HepG2 (cell line): ENCODE data around the gene SSNA1. TPM values are rescaled to one million over a fixed set of nuclear protein-coding genes. Genes with fewer than 3 reads are reported as not detected.

Source experiments
- CHCHD3 ChIP-seq: sonication (generic); formaldehyde crosslinking; IDR thresholded peaks from 2 replicates; pipeline ENCODE4 v1.8.0; 2022; ENCODE audit warnings: mild to moderate bottlenecking, missing genetic modification reagents, moderate library complexity
- DNMT3B ChIP-seq: conservative IDR thresholded peaks from 2 replicates; pipeline ENCODE4 v1.6.1; 2016; ENCODE audit warnings: missing biosample characterization, control low read depth
- KAT8 ChIP-seq: IDR thresholded peaks from 2 replicates; pipeline ENCODE4 v1.6.1; 2016; ENCODE audit warnings: missing genetic modification reagents, missing compliant biosample characterization
- PAX8 ChIP-seq: sonication (generic); formaldehyde crosslinking; IDR thresholded peaks from 2 replicates; pipeline ENCODE4 v1.8.0; 2022; ENCODE audit warnings: mild to moderate bottlenecking, missing genetic modification reagents, borderline replicate concordance
- RFX3 ChIP-seq: IDR thresholded peaks from 2 replicates; pipeline ENCODE4 v1.6.1; 2016; ENCODE audit warnings: missing biosample characterization, missing genetic modification reagents
- TCF7L2 ChIP-seq: IDR thresholded peaks from 2 replicates; pipeline ENCODE4 v1.6.1; 2011; ENCODE audit warnings: mild to moderate bottlenecking, low read depth, low read length, moderate library complexity
- ZFP90 ChIP-seq: sonication (generic); formaldehyde crosslinking; IDR thresholded peaks from 2 replicates; pipeline ENCODE4 v1.8.0; 2022; ENCODE audit warnings: missing genetic modification reagents, mild to moderate bottlenecking, inconsistent platforms, borderline replicate concordance
- ZNF530 ChIP-seq: sonication (generic); formaldehyde crosslinking; IDR thresholded peaks from 2 replicates; pipeline ENCODE4 v1.5.0; 2020; ENCODE audit warnings: low read depth, mild to moderate bottlenecking, missing genetic modification reagents
- ZNF891 ChIP-seq: sonication (generic); formaldehyde crosslinking; IDR thresholded peaks from 2 replicates; pipeline ENCODE4 v1.5.0; 2020; ENCODE audit warnings: mild to moderate bottlenecking, missing genetic modification reagents
- ZSCAN29 ChIP-seq: sonication (generic); formaldehyde crosslinking; conservative IDR thresholded peaks from 2 replicates; pipeline ENCODE4 v1.4.0; 2020; ENCODE audit warnings: mild to moderate bottlenecking, missing genetic modification reagents
- polyA plus RNA-seq, 8 experiments: library from polyadenylated mRNA; depleted of rRNA in 3 of 8; stranded (reverse) in 7 of 8; unstranded in 1 of 8; fragments of >200 nt; fragmentation: Illumina TruSeq in 4 of 8; extraction: Trizol in 4 of 8; gene quantifications; 2 replicates each; pipeline versions ENCODE4 v1.2.1 to v1.2.3, GENCODE V29; 2011 to 2016; ENCODE audit warnings: low read depth in 4 of 8, missing spikeins in 1 of 8, mixed read lengths in 1 of 8; ENCODE audit not compliant: insufficient read depth in 1 of 8
- total RNA-seq, 5 experiments: library from RNA; depleted of rRNA; stranded (reverse); fragments of >200 nt; fragmentation: Illumina TruSeq; extraction: Trizol; gene quantifications; 2 replicates each; pipeline ENCODE4 v1.2.3, GENCODE V29; 2016; ENCODE audit warnings: low read depth in 1 of 5
- TF ChIP-seq, protein P1 (sequence below): sonication (generic); formaldehyde crosslinking; IDR thresholded peaks from 2 replicates; pipeline ENCODE4 v1.4.0; 2020; ENCODE audit warnings: mild to moderate bottlenecking, missing genetic modification reagents, borderline replicate concordance
- TF ChIP-seq, protein P2 (sequence below): sonication (generic); formaldehyde crosslinking; IDR thresholded peaks from 2 replicates; pipeline ENCODE4 v1.4.0; 2020; ENCODE audit warnings: missing genetic modification reagents, borderline replicate concordance
- TF ChIP-seq, protein P3 (sequence below): sonication (generic); formaldehyde crosslinking; IDR thresholded peaks from 2 replicates; pipeline ENCODE4 v1.5.0; 2020; ENCODE audit warnings: mild to moderate bottlenecking, missing genetic modification reagents, borderline replicate concordance
- TF ChIP-seq, protein P4 (sequence below): sonication (generic); formaldehyde crosslinking; IDR thresholded peaks from 2 replicates; pipeline ENCODE4 v1.4.0; 2020; ENCODE audit warnings: missing genetic modification reagents

SSNA1 gene
- total and polyA plus RNA-seq, 2 of the 13 experiments (the other 11 are each of a cell fraction or from before 2014, with no cell fraction given): 35.9 to 49.4 TPM

DNA sequence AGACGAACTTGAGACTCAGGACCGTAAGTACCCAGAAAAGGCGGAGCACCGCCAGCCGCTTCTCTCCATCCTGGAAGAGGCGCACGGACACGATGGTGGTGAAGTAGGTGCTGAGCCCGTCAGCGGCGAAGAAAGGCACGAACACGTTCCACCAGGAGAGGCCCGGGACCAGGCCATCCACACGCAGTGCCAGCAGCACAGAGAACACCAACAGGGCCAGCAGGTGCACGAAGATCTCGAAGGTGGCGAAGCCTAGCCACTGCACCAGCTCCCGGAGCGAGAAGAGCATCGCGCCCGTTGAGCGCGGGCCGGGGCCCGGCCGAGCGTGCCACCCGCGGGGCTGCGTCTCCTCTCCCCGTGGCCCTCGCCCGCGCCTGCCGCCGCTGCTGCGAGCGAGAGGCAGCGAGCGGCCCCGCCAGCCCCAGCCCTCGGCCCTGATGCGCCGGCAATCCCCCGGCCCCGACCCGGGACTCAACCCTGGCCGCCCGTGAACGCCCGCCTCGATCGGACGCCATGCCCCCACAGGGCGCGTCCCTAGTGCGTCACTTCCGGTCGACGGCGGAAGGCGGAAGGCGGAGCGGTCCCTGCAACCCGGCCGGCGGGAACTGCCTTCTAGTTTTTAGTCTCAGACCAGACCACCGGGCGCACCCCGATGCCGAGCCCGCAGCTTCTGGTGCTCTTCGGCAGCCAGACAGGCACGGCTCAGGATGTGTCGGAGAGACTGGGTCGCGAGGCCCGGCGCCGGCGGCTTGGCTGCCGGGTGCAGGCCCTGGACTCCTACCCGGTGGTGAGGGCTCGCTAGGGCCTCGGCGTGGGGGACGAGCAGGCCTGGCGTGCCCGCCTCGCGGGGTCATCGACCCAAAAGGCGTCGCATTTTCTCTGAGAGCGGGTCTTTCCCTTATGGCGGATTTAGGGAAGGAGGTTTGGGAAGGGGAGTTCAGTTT lies 16.9 kb downstream of the SSNA1 start, which contains the start of the genes NDOR1 and TMEM203 (continued):
- TF ChIP-seq PAX8 (peak; percentile 31; the same call in 1 of the 2 replicates), ZNF891 (CRISPR knock-in tag) (0 out of 2 replicates have a peak, but pooled peaks have one; percentile 44), KAT8 (CRISPR knock-in tag) (peak; percentile 99), RFX3 (no peak), CHCHD3 (CRISPR knock-in tag) (0 out of 2 replicates have a peak, but pooled peaks have one; percentile 68), ZNF530 (no peak), DNMT3B (CRISPR knock-in tag) (no peak; the same call in 1 of the 2 replicates), ZFP90 (CRISPR knock-in tag) (0 out of 2 replicates have a peak, but pooled peaks have one; percentile 57), TCF7L2 (no peak), ZSCAN29 (no peak)
- TF ChIP-seq, protein P1, sequence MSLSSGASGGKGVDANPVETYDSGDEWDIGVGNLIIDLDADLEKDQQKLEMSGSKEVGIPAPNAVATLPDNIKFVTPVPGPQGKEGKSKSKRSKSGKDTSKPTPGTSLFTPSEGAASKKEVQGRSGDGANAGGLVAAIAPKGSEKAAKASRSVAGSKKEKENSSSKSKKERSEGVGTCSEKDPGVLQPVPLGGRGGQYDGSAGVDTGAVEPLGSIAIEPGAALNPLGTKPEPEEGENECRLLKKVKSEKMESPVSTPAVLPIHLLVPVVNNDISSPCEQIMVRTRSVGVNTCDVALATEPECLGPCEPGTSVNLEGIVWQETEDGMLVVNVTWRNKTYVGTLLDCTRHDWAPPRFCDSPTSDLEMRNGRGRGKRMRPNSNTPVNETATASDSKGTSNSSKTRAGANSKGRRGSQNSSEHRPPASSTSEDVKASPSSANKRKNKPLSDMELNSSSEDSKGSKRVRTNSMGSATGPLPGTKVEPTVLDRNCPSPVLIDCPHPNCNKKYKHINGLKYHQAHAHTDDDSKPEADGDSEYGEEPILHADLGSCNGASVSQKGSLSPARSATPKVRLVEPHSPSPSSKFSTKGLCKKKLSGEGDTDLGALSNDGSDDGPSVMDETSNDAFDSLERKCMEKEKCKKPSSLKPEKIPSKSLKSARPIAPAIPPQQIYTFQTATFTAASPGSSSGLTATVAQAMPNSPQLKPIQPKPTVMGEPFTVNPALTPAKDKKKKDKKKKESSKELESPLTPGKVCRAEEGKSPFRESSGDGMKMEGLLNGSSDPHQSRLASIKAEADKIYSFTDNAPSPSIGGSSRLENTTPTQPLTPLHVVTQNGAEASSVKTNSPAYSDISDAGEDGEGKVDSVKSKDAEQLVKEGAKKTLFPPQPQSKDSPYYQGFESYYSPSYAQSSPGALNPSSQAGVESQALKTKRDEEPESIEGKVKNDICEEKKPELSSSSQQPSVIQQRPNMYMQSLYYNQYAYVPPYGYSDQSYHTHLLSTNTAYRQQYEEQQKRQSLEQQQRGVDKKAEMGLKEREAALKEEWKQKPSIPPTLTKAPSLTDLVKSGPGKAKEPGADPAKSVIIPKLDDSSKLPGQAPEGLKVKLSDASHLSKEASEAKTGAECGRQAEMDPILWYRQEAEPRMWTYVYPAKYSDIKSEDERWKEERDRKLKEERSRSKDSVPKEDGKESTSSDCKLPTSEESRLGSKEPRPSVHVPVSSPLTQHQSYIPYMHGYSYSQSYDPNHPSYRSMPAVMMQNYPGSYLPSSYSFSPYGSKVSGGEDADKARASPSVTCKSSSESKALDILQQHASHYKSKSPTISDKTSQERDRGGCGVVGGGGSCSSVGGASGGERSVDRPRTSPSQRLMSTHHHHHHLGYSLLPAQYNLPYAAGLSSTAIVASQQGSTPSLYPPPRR (CRISPR knock-in tag): no peak
- TF ChIP-seq, protein P2, sequence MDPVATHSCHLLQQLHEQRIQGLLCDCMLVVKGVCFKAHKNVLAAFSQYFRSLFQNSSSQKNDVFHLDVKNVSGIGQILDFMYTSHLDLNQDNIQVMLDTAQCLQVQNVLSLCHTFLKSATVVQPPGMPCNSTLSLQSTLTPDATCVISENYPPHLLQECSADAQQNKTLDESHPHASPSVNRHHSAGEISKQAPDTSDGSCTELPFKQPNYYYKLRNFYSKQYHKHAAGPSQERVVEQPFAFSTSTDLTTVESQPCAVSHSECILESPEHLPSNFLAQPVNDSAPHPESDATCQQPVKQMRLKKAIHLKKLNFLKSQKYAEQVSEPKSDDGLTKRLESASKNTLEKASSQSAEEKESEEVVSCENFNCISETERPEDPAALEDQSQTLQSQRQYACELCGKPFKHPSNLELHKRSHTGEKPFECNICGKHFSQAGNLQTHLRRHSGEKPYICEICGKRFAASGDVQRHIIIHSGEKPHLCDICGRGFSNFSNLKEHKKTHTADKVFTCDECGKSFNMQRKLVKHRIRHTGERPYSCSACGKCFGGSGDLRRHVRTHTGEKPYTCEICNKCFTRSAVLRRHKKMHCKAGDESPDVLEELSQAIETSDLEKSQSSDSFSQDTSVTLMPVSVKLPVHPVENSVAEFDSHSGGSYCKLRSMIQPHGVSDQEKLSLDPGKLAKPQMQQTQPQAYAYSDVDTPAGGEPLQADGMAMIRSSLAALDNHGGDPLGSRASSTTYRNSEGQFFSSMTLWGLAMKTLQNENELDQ (CRISPR knock-in tag): no peak
- TF ChIP-seq, protein P3, sequence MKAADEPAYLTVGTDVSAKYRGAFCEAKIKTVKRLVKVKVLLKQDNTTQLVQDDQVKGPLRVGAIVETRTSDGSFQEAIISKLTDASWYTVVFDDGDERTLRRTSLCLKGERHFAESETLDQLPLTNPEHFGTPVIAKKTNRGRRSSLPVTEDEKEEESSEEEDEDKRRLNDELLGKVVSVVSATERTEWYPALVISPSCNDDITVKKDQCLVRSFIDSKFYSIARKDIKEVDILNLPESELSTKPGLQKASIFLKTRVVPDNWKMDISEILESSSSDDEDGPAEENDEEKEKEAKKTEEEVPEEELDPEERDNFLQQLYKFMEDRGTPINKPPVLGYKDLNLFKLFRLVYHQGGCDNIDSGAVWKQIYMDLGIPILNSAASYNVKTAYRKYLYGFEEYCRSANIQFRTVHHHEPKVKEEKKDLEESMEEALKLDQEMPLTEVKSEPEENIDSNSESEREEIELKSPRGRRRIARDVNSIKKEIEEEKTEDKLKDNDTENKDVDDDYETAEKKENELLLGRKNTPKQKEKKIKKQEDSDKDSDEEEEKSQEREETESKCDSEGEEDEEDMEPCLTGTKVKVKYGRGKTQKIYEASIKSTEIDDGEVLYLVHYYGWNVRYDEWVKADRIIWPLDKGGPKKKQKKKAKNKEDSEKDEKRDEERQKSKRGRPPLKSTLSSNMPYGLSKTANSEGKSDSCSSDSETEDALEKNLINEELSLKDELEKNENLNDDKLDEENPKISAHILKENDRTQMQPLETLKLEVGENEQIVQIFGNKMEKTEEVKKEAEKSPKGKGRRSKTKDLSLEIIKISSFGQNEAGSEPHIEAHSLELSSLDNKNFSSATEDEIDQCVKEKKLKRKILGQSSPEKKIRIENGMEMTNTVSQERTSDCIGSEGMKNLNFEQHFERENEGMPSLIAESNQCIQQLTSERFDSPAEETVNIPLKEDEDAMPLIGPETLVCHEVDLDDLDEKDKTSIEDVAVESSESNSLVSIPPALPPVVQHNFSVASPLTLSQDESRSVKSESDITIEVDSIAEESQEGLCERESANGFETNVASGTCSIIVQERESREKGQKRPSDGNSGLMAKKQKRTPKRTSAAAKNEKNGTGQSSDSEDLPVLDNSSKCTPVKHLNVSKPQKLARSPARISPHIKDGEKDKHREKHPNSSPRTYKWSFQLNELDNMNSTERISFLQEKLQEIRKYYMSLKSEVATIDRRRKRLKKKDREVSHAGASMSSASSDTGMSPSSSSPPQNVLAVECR: peak; percentile 99
- TF ChIP-seq, protein P4, sequence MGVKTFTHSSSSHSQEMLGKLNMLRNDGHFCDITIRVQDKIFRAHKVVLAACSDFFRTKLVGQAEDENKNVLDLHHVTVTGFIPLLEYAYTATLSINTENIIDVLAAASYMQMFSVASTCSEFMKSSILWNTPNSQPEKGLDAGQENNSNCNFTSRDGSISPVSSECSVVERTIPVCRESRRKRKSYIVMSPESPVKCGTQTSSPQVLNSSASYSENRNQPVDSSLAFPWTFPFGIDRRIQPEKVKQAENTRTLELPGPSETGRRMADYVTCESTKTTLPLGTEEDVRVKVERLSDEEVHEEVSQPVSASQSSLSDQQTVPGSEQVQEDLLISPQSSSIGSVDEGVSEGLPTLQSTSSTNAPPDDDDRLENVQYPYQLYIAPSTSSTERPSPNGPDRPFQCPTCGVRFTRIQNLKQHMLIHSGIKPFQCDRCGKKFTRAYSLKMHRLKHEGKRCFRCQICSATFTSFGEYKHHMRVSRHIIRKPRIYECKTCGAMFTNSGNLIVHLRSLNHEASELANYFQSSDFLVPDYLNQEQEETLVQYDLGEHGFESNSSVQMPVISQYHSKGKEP (CRISPR knock-in tag): no peak; the same call in 1 of the 2 replicates
